ENCODE measurements around the gene LMAN2. TPM values are rescaled to one million over a fixed set of nuclear protein-coding genes. Genes with fewer than 3 reads are reported as not detected.

Gene LMAN2
- total RNA-seq, 1 donor from 2014 or later, result 137 TPM

DNA sequence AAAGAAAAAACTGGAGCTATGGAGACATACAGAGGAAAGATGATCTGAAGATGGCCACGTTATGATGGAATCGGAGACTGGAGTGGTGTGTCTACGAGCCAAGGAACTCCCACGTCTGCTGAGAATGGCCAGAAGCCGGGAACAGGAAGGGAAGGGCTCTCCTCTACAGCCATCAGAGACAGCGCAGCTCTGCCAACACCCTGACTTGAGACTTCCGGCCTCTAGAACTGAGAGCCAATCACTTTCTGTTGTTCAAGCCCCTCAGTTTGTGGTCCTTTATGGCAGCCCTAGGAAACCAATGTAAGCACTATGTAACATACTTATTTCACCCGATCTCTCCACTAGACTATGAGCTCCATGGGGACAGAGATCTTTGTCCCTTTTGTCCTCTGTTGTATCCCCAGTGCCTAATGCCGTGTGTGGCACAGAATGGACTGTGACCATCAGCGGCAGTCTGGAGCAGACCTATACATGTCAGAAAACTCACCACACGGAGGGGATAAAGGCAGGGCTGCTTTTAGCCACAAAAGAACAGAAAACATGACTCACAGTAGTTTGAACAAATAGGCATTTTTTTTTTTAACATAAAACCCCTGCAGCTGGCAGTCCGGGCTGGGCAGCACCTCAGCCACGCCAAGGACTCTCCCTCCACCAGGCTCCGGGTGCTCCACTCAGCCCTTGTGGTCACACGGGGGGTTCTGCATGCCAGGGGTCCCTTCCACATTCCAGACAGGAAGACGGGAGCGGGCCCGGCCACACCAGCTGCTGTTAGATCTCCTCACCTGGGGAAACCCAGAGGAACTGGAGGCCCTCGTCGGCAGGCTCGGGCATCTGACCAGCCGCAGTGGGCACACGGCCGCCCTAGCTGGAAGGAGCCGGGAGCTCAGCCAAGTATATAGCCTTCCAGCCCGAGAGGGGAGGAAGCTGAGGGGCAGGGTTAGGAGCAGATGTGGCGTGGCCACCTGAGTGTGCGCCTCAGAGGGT lies 23.6 kb downstream of the LMAN2 start:
- H3K9me3 Mint-ChIP-seq (ENCODE audit: unreplicated experiment), result no peaks in the 10 kb centered on the region
- H3K4me1 Mint-ChIP-seq (ENCODE audit: unreplicated experiment), result peaks cover 15% of the 10 kb centered on the region
- TF ChIP-seq, protein P1, sequence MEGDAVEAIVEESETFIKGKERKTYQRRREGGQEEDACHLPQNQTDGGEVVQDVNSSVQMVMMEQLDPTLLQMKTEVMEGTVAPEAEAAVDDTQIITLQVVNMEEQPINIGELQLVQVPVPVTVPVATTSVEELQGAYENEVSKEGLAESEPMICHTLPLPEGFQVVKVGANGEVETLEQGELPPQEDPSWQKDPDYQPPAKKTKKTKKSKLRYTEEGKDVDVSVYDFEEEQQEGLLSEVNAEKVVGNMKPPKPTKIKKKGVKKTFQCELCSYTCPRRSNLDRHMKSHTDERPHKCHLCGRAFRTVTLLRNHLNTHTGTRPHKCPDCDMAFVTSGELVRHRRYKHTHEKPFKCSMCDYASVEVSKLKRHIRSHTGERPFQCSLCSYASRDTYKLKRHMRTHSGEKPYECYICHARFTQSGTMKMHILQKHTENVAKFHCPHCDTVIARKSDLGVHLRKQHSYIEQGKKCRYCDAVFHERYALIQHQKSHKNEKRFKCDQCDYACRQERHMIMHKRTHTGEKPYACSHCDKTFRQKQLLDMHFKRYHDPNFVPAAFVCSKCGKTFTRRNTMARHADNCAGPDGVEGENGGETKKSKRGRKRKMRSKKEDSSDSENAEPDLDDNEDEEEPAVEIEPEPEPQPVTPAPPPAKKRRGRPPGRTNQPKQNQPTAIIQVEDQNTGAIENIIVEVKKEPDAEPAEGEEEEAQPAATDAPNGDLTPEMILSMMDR (IDR thresholded peaks at IDR 0.05; ENCODE audit: unreplicated experiment), result no peak
- no peak overlapping the region for H3K4me3 Mint-ChIP-seq (ENCODE audit: unreplicated experiment)
- H3K36me3 Mint-ChIP-seq (ENCODE audit: low read depth, unreplicated experiment), result peaks cover 25% of the 10 kb centered on the region
- no peak overlapping the region for H3K27ac Mint-ChIP-seq (ENCODE audit: unreplicated experiment)
- peaks cover 4% of the 10 kb centered on the region for H3K27me3 Mint-ChIP-seq (ENCODE audit: unreplicated experiment)
- DNase-seq (ENCODE audit: low spot score), result no peak

DNA sequence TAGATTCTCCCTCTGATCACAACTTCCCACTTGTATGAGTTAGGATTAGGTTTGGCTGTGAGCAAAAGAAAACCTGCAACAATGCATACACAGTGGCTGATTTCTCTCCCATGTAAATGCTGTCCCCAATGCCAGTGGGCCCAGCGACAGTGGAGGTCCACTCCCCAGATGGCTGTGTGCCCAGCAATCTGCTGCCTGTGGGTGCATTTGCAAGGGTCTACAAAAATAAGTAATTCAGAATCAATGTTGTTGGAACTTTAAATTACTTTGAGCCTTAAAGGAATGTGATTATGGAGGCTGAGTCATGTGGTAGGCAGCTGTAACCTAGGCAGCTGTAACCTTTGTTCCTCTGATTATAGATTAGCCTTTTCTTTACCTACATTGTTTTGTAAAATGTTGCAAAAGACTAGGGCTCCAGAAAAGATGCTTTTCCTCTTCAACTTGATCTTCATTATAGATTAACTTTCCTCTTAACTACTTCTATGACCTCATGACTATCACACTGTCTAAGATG lies 25.5 kb downstream of the LMAN2 start:
- Mint-ChIP-seq H3K27ac (ENCODE audit: unreplicated experiment) (no peak overlapping the region), H3K27me3 (ENCODE audit: unreplicated experiment) (peaks cover 4% of the 10 kb centered on the region), H3K9me3 (ENCODE audit: unreplicated experiment) (no peaks in the 10 kb centered on the region), H3K36me3 (ENCODE audit: low read depth, unreplicated experiment) (peaks cover 21% of the 10 kb centered on the region), H3K4me3 (ENCODE audit: unreplicated experiment) (no peak overlapping the region), H3K4me1 (ENCODE audit: unreplicated experiment) (peaks cover 3% of the 10 kb centered on the region)
- TF ChIP-seq, protein P1 (IDR thresholded peaks at IDR 0.05; ENCODE audit: unreplicated experiment), result no peak
- no peak for DNase-seq (ENCODE audit: low spot score)

DNA sequence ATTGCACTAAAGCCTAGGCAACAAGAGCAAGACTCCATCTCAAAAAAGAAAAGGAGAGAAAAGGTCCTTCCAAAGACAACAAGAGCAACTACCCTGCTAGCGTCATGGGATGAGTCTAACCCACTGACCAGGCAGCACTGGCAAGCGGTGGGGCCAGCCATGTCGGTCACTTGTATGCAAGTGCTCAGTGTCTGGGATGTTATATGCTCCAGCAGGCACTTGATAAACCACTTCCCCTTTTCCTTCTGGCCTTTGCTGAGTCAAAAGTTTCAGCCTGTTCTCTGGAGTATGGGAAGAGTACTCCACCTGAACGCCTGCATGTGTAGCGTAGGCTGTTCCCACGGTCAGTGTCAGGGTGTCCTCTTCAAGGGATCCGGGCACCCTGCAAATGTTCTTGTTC lies 30.6 kb downstream of the LMAN2 start:
- DNase-seq (ENCODE audit: low spot score), result no peak
- Mint-ChIP-seq H3K4me1 (ENCODE audit: unreplicated experiment) (peaks cover 9% of the 10 kb centered on the region), H3K27me3 (ENCODE audit: unreplicated experiment) (peaks cover 4% of the 10 kb centered on the region), H3K36me3 (ENCODE audit: low read depth, unreplicated experiment) (peaks cover 21% of the 10 kb centered on the region), H3K9me3 (ENCODE audit: unreplicated experiment) (peaks cover 6% of the 10 kb centered on the region), H3K27ac (ENCODE audit: unreplicated experiment) (no peak overlapping the region), H3K4me3 (ENCODE audit: unreplicated experiment) (no peak overlapping the region)
- TF ChIP-seq, protein P1 (IDR thresholded peaks at IDR 0.05; ENCODE audit: unreplicated experiment), result no peak

DNA sequence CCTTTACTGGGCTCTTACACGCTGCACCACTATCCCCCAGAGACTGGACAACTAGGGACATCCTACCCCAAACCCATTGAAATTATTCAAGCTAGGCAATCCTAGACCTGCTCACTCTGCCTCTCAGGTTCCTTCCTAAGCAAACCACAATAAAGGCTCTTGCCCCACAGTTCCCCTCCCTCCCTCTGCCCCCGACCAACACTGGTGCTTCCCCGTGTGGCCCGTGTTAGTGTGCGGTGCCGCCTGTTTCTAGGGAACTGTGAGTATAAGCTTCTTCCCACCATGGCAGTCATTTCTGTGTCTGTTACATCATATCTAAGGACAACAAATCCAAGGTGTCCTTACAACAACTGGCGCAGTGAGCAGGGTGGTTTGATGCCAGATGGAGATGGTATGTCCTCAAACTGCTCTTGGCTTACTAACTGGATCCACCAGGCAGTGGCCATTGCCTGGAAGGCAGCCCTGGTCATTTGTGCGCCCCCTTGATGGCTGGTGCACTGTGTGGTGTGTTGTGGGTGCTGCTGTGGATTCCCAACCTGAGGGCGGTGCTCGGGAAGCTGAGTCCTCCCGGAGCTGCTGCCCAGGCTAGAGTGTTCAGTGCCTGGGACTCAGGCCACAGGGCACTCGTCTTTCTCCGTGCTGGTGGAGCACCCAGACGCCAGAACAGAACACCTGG lies 31.4 kb downstream of the LMAN2 start:
- TF ChIP-seq, protein P1 (IDR thresholded peaks at IDR 0.05; ENCODE audit: unreplicated experiment), result no peak
- Mint-ChIP-seq H3K4me3 (ENCODE audit: unreplicated experiment) (peak overlapping the region; percentile 65), H3K36me3 (ENCODE audit: low read depth, unreplicated experiment) (peaks cover 21% of the 10 kb centered on the region), H3K4me1 (ENCODE audit: unreplicated experiment) (peaks cover 9% of the 10 kb centered on the region), H3K27ac (ENCODE audit: unreplicated experiment) (no peak overlapping the region), H3K9me3 (ENCODE audit: unreplicated experiment) (peaks cover 6% of the 10 kb centered on the region), H3K27me3 (ENCODE audit: unreplicated experiment) (peaks cover 6% of the 10 kb centered on the region)
- DNase-seq (ENCODE audit: low spot score), result no peak
